Aorta (tissue), 5 donors: Measurements from ENCODE around the gene THSD7A. TPM values are rescaled to one million over a fixed set of nuclear protein-coding genes. Genes with fewer than 3 reads are reported as not detected.

Source experiments
- ATAC-seq: fragments of 200-7000 bp; cut with Tn5 transposase; one replicate; pipeline ENCODE4 v1.9.1; 2022; ENCODE audit warnings: moderate library complexity; ENCODE audit not compliant: low FRiP score
- DNase-seq, 2 donors: peaks; one replicate each; pipeline ENCODE4 v3.0.0-alpha.2; 2020
- H3K27ac ChIP-seq, 2 donors: one replicate each; pipeline ENCODE4 v1.5.1; 2013; ENCODE audit warnings: low read length in 2 of 2, mild to moderate bottlenecking in 2 of 2, moderate library complexity in 2 of 2, control low read depth in 1 of 2, inconsistent platforms in 1 of 2, low read depth in 1 of 2
- H3K27me3 ChIP-seq, 2 donors: one replicate each; pipeline ENCODE4 v1.6.1; 2013; ENCODE audit warnings: control low read depth in 1 of 2, low read length in 1 of 2, mild to moderate bottlenecking in 1 of 2, moderate library complexity in 1 of 2; ENCODE audit not compliant: insufficient read depth in 2 of 2, control insufficient read depth in 1 of 2
- H3K36me3 ChIP-seq, 2 donors: one replicate each; pipeline ENCODE4 v1.6.1; 2013; ENCODE audit warnings: control low read depth in 1 of 2, low read length in 1 of 2, mild to moderate bottlenecking in 1 of 2; ENCODE audit not compliant: insufficient read depth in 2 of 2, control insufficient read depth in 1 of 2
- H3K4me1 ChIP-seq, 2 donors: one replicate each; pipeline ENCODE4 v1.6.1; 2013; ENCODE audit warnings: low read length in 2 of 2, control low read depth in 1 of 2, mild to moderate bottlenecking in 1 of 2, moderate library complexity in 1 of 2; ENCODE audit not compliant: insufficient read depth in 2 of 2, control insufficient read depth in 1 of 2
- H3K4me3 ChIP-seq, 2 donors: one replicate each; pipeline ENCODE4 v1.5.1; 2013; ENCODE audit warnings: low read length in 2 of 2, control low read depth in 1 of 2, mild to moderate bottlenecking in 1 of 2
- H3K9me3 ChIP-seq: one replicate; pipeline ENCODE4 v1.6.1; 2013; ENCODE audit warnings: mild to moderate bottlenecking, low read length; ENCODE audit not compliant: control insufficient read depth
- WGBS, 2 donors: extraction: QIAGEN DNeasy Blood & Tissue Kit; methylation state at CpG; one replicate each; pipeline ENCODE4 v1.1.7; 2013; 5-methylcytosine and 5-hydroxymethylcytosine counted together
- intact Hi-C, 2 donors: fragments of 100-400 bp; cut with DNase I; formaldehyde crosslinking; loops; one replicate each; pipeline versions ENCODE4 v1.14.2 to v1.15.0; 2022
- polyA plus RNA-seq, 2 donors: library from polyadenylated mRNA; stranded (reverse); fragments of 200-250 nt; gene quantifications; one replicate each; pipeline ENCODE4 v1.2.3, GENCODE V29; 2013
- total RNA-seq, 2 donors: library from RNA; stranded (reverse); fragmentation: NEBNext Ultra II Directional; extraction: Animal tissue kit (Norgen Biotek cat#: 25700); gene quantifications; one replicate each; pipeline ENCODE4 v1.2.1, GENCODE V29; 2021
- donor health status: healthy with polysubstance abuse.
- donor health status: Bipolar disorder and iron deficiency.
- donor health status: DM: no; HTN: no; CAD: no.
- donor health status: DM: no; HTN: no; CAD: no.
- donor health status: DM: yes; HTN: yes; CAD: no.

The THSD7A gene
- total and polyA plus RNA-seq, 4 donors, result 0.03 to 20.0 (median 12.1) TPM; not detected in 1

- no peaks in the 10 kb centered on the region for H3K27me3 ChIP-seq
- intact Hi-C loops, result no loop called here
- H3K4me1 ChIP-seq, result no peaks in the 10 kb centered on the region
- ATAC-seq (no peak), DNase-seq (no peak)
- WGBS, 2 donors, result 85 to 90% methylated on average over 1 of the region's 1 CpG
- no peaks in the 10 kb centered on the region for H3K9me3 ChIP-seq
- no peak overlapping the region for H3K27ac ChIP-seq
- no peaks in the 10 kb centered on the region for H3K36me3 ChIP-seq
- H3K4me3 ChIP-seq, result no peak overlapping the region
Measured at GRCh38 chr7:11430841-11431240, 401.2 kb downstream of the THSD7A start.

- Histone ChIP-seq H3K27ac (no peak overlapping the region), H3K4me1 (no peaks in the 10 kb centered on the region), H3K36me3 (no peaks in the 10 kb centered on the region), H3K27me3 (no peaks in the 10 kb centered on the region), H3K9me3 (no peaks in the 10 kb centered on the region), H3K4me3 (no peak overlapping the region)
- WGBS, 2 donors, result 14 to 21% methylated on average over 2 of the region's 2 CpGs
- intact Hi-C loops, result no loop called here
- ATAC-seq (no peak), DNase-seq (no peak)
Measured at GRCh38 chr7:11430112-11430511, 401.9 kb downstream of the THSD7A start.

- H3K36me3 ChIP-seq, result no peaks in the 10 kb centered on the region
- H3K9me3 ChIP-seq, result no peaks in the 10 kb centered on the region
- no peak overlapping the region for H3K27ac ChIP-seq
- DNase-seq (no peak), ATAC-seq (no peak)
- WGBS, 2 donors, result 86 to 93% methylated on average over 6 of the region's 6 CpGs
- H3K4me1 ChIP-seq, result no peaks in the 10 kb centered on the region
- intact Hi-C loops, result no loop called here
- no peak overlapping the region for H3K4me3 ChIP-seq
- no peaks in the 10 kb centered on the region for H3K27me3 ChIP-seq
Measured at GRCh38 chr7:11428877-11429581, 403.0 kb downstream of the THSD7A start.

GRCh38 chr7:11427686-11428273 is 404.2 kb downstream of the THSD7A start:
- H3K9me3 ChIP-seq, result no peaks in the 10 kb centered on the region
- DNase-seq (no peak), ATAC-seq (peak; percentile 66)
- intact Hi-C loops, result no loop called here
- H3K4me3 ChIP-seq, result no peak overlapping the region
- H3K36me3 ChIP-seq, result no peaks in the 10 kb centered on the region
- H3K27me3 ChIP-seq, result no peaks in the 10 kb centered on the region
- WGBS, 2 donors, result 2% methylated on average over 1 of the region's 1 CpG
- no peaks in the 10 kb centered on the region for H3K4me1 ChIP-seq
- H3K27ac ChIP-seq, result no peak overlapping the region

- Histone ChIP-seq H3K9me3 (no peaks in the 10 kb centered on the region), H3K4me1 (no peaks in the 10 kb centered on the region), H3K36me3 (no peaks in the 10 kb centered on the region), H3K27me3 (no peaks in the 10 kb centered on the region), H3K27ac (no peak overlapping the region), H3K4me3 (no peak overlapping the region)
- no peak for DNase-seq
- no peak for ATAC-seq
- WGBS, 2 donors, result 97 to 98% methylated on average over 2 of the region's 2 CpGs
- intact Hi-C loops, result no loop called here
Measured at GRCh38 chr7:11424006-11424405, 408.0 kb downstream of the THSD7A start.

GRCh38 chr7:11420049-11420448 is 411.9 kb downstream of the THSD7A start:
- intact Hi-C loops, result no loop called here

GRCh38 chr7:11416641-11417458 is 415.1 kb downstream of the THSD7A start:
- H3K4me1 ChIP-seq, result no peaks in the 10 kb centered on the region
- no peaks in the 10 kb centered on the region for H3K36me3 ChIP-seq
- H3K27ac ChIP-seq, result no peak overlapping the region
- intact Hi-C loops, result no loop called here
- H3K4me3 ChIP-seq, result no peak overlapping the region
- WGBS, 2 donors, result 29 to 33% methylated on average over 1 of the region's 1 CpG
- H3K9me3 ChIP-seq, result no peaks in the 10 kb centered on the region
- DNase-seq, result no peak
- no peak for ATAC-seq
- peaks cover 0 to 1% of the 10 kb centered on the region in 2 donors for H3K27me3 ChIP-seq

More at GRCh38 chr7:11420049-11420448, 411.9 kb downstream of the THSD7A start:
- WGBS, 2 donors, result 39 to 41% methylated on average over 1 of the region's 1 CpG
- no peaks in the 10 kb centered on the region for H3K9me3 ChIP-seq
- H3K4me3 ChIP-seq, result no peak overlapping the region
- no peaks in the 10 kb centered on the region for H3K4me1 ChIP-seq
- DNase-seq (no peak), ATAC-seq (no peak)
- H3K27ac ChIP-seq, result no peak overlapping the region
- no peaks in the 10 kb centered on the region for H3K36me3 ChIP-seq
- peaks cover 0 to 1% of the 10 kb centered on the region in 2 donors for H3K27me3 ChIP-seq

- no peak overlapping the region for H3K4me3 ChIP-seq
- H3K36me3 ChIP-seq, result no peaks in the 10 kb centered on the region
- peaks cover 0 to 1% of the 10 kb centered on the region in 2 donors for H3K27me3 ChIP-seq
- no peaks in the 10 kb centered on the region for H3K4me1 ChIP-seq
- 80 to 85% methylated on average over 4 of the region's 4 CpGs for WGBS, 2 donors
- ATAC-seq (no peak), DNase-seq (no peak)
- H3K27ac ChIP-seq, result no peak overlapping the region
- H3K9me3 ChIP-seq, result no peaks in the 10 kb centered on the region
- intact Hi-C loops, result no loop called here
Measured at GRCh38 chr7:11415101-11415500, 416.9 kb downstream of the THSD7A start.
